HCT116 (cell line): Measurements from ENCODE around the gene RCAN3. TPM values are rescaled to one million over a fixed set of nuclear protein-coding genes. Genes with fewer than 3 reads are reported as not detected.
"Not testable (repeated sequence)": the region's sequence is repeated elsewhere in the genome, so short reads cannot be mapped to it uniquely, and the experiment has no call there.

Experiments
- ATAC-seq: fragments of 200-7000 bp; cut with Tn5 transposase; 2 replicates; pipeline ENCODE4 v1.9.1; 2020; ENCODE audit warnings: mild to moderate bottlenecking, moderate library complexity
- BruUV-seq: library from RNA; stranded (reverse); fragments of 400-500 nt; replicated peaks from 2 replicates; lab custom pipeline; 2021; lab: Mats Ljungman, UMichigan
- CTCF ChIA-PET: fragments of 300-600 bp; sonication (Branson Sonifier 250); formaldehyde crosslinking; loops from one replicate; lab custom pipeline; 2021; ENCODE audit warnings: antibody characterized with exemption; lab: Charles Lee
- POLR2A ChIA-PET: fragments of 300-600, 350-600 bp; sonication (Branson Sonifier 250); formaldehyde crosslinking; loops from one replicate; lab custom pipeline; 2021; ENCODE audit warnings: antibody characterized with exemption; lab: Charles Lee
- RAD21 ChIA-PET, 2 experiments: fragments of 300-600 bp; sonication (Branson Sonifier 250); formaldehyde crosslinking; loops; one replicate each; lab custom pipeline; 2023; ENCODE audit warnings: low total read pairs in 2 of 2; ENCODE audit not compliant: uncharacterized antibody in 2 of 2, unreplicated experiment in 2 of 2, low non-redundant PET in 1 of 2; lab: Charles Lee
- DNase-seq: peaks from one replicate; pipeline ENCODE4 v3.0.0-alpha.2; 2010; ENCODE audit warnings: low read depth, low spot score
- H2AFZ ChIP-seq: fragments of 200-600 bp; shearing (Covaris generic), sonication (generic); 2 replicates; pipeline ENCODE4 v1.6.1; 2017; ENCODE audit warnings: low read depth, mixed run types, mixed read lengths, antibody characterized with exemption, low read length; ENCODE audit not compliant: poor library complexity, severe bottlenecking
- H3K27ac ChIP-seq: 2 replicates; pipeline ENCODE4 v1.5.1; 2012; ENCODE audit warnings: low read depth, low read length
- H3K27me3 ChIP-seq: fragments of 200-600 bp; sonication (generic); 2 replicates; pipeline ENCODE4 v1.6.1; 2016; ENCODE audit warnings: mixed run types, low read length, mixed read lengths; ENCODE audit not compliant: insufficient read depth
- H3K36me3 ChIP-seq, 2 experiments: fragments of 200-500 bp in 1 of 2; fragments of 200-600 bp in 1 of 2; sonication (Bioruptor generic) in 1 of 2; sonication (generic) in 1 of 2; 2 replicates each; pipeline versions ENCODE4 v1.5.1 to v1.6.1; 2014 to 2016; ENCODE audit warnings: low read length in 2 of 2, inconsistent platforms in 1 of 2, mixed read lengths in 1 of 2, mixed run types in 1 of 2; ENCODE audit not compliant: insufficient read depth in 2 of 2, control insufficient read depth in 1 of 2
- H3K4me1 ChIP-seq, 2 experiments: fragments of 200-600 bp in 1 of 2; sonication (generic) in 1 of 2; 2 replicates each; pipeline versions ENCODE4 v1.5.1 to v1.6.1; 2012 to 2017; ENCODE audit warnings: low read length in 2 of 2, inconsistent platforms in 1 of 2, mild to moderate bottlenecking in 1 of 2, mixed read lengths in 1 of 2, mixed run types in 1 of 2, moderate library complexity in 1 of 2; ENCODE audit not compliant: insufficient read depth in 2 of 2, control insufficient read depth in 1 of 2
- H3K4me2 ChIP-seq: fragments of 200-600 bp; sonication (generic); 2 replicates; pipeline ENCODE4 v1.6.1; 2017; ENCODE audit warnings: mixed run types, low read length, mixed read lengths
- H3K4me3 ChIP-seq, 2 experiments: fragments of 200-600 bp in 1 of 2; sonication (generic) in 1 of 2; replicated peaks in 1 of 2; 2 replicates each; pipeline ENCODE4 v1.5.1; 2011 to 2016; ENCODE audit warnings: low read length in 2 of 2, control low read depth in 1 of 2, low read depth in 1 of 2, mild to moderate bottlenecking in 1 of 2, mixed read lengths in 1 of 2, mixed run types in 1 of 2
- H3K79me2 ChIP-seq: fragments of 200-600 bp; sonication (generic); 2 replicates; pipeline ENCODE4 v1.6.1; 2017; ENCODE audit warnings: mild to moderate bottlenecking, mixed run types, low read length, moderate library complexity, mixed read lengths; ENCODE audit not compliant: insufficient read depth
- H3K9ac ChIP-seq: fragments of 200-600 bp; sonication (generic); 2 replicates; pipeline ENCODE4 v1.6.1; 2016; ENCODE audit warnings: low read length, mixed read lengths
- H3K9me2 ChIP-seq: fragments of 200-600 bp; sonication (generic), shearing (Covaris generic); 2 replicates; pipeline ENCODE4 v1.6.1; 2017; ENCODE audit warnings: mixed run types, mild to moderate bottlenecking, moderate library complexity; ENCODE audit not compliant: insufficient read depth
- H3K9me3 ChIP-seq, 2 experiments: fragments of 200-500 bp in 1 of 2; fragments of 200-600 bp in 1 of 2; sonication (Bioruptor generic) in 1 of 2; sonication (generic) in 1 of 2; 2 replicates each; pipeline ENCODE4 v1.6.1; 2014 to 2017; ENCODE audit warnings: low read length in 2 of 2, mixed read lengths in 2 of 2, inconsistent platforms in 1 of 2, low read depth in 1 of 2, mild to moderate bottlenecking in 1 of 2, mixed run types in 1 of 2, moderate library complexity in 1 of 2; ENCODE audit not compliant: control insufficient read depth in 1 of 2, insufficient read depth in 1 of 2
- H4K20me1 ChIP-seq: fragments of 200-600 bp; sonication (generic), shearing (Covaris generic); 2 replicates; pipeline ENCODE4 v1.6.1; 2017; ENCODE audit warnings: mixed run types, mild to moderate bottlenecking, moderate library complexity; ENCODE audit not compliant: insufficient read depth
- CBX3 ChIP-seq: IDR thresholded peaks from 2 replicates; pipeline ENCODE4 v1.6.1; 2012; ENCODE audit warnings: low read depth
- CTCF ChIP-seq, 3 experiments: fragments of 200-600 bp in 1 of 3; sonication (generic) in 1 of 3; IDR thresholded peaks in 2 of 3; conservative IDR thresholded peaks in 1 of 3; 2 replicates each; pipeline ENCODE4 v1.5.1; 2012 to 2017; ENCODE audit warnings: low read depth in 2 of 3, low read length in 2 of 3, antibody characterized with exemption in 1 of 3, borderline replicate concordance in 1 of 3, control low read depth in 1 of 3, mild to moderate bottlenecking in 1 of 3, mixed read lengths in 1 of 3, mixed run types in 1 of 3, moderate library complexity in 1 of 3; ENCODE audit not compliant: insufficient read depth in 1 of 3
- ELF1 ChIP-seq: IDR thresholded peaks from 2 replicates; pipeline ENCODE4 v1.6.1; 2012; ENCODE audit warnings: low read depth, borderline replicate concordance
- EZH2 ChIP-seq: fragments of 200-600 bp; sonication (generic); IDR thresholded peaks from 2 replicates; pipeline ENCODE4 v1.6.1; 2017; ENCODE audit warnings: antibody characterized with exemption, mixed run types
- EZH2phosphoT487 ChIP-seq: fragments of 200-600 bp; IDR thresholded peaks from 2 replicates; pipeline ENCODE4 v1.6.1; 2018; ENCODE audit warnings: antibody characterized with exemption, borderline replicate concordance
- FOSL1 ChIP-seq: IDR thresholded peaks from 2 replicates; pipeline ENCODE4 v1.6.1; 2012; ENCODE audit warnings: low read depth
- JUND ChIP-seq: IDR thresholded peaks from 2 replicates; pipeline ENCODE4 v1.6.1; 2012
- POLR2A ChIP-seq: IDR thresholded peaks from 2 replicates; pipeline ENCODE4 v1.7.0; 2011; ENCODE audit warnings: borderline replicate concordance; ENCODE audit not compliant: insufficient read depth, insufficient read length; ENCODE audit errors: extremely low read depth
- POLR2AphosphoS5 ChIP-seq: IDR thresholded peaks from 2 replicates; pipeline ENCODE4 v1.6.1; 2011; ENCODE audit warnings: mild to moderate bottlenecking, low read depth, low read length, moderate library complexity
- RAD21 ChIP-seq: IDR thresholded peaks from 2 replicates; pipeline ENCODE4 v1.6.1; 2012; ENCODE audit warnings: low read depth, mild to moderate bottlenecking
- SRF ChIP-seq: IDR thresholded peaks from 2 replicates; pipeline ENCODE4 v1.6.1; 2012; ENCODE audit warnings: low read depth
- ZBTB33 ChIP-seq: IDR thresholded peaks from 2 replicates; pipeline ENCODE4 v1.6.1; 2011; ENCODE audit warnings: mild to moderate bottlenecking, low read length, moderate library complexity; ENCODE audit not compliant: insufficient replicate concordance; ENCODE audit errors: extremely low read depth
- ZNF274 ChIP-seq: fragments of 200-500 bp; sonication (Bioruptor generic); IDR thresholded peaks from 2 replicates; pipeline ENCODE4 v1.6.1; 2014; ENCODE audit warnings: mild to moderate bottlenecking, low read depth, low read length, inconsistent platforms
- intact Hi-C: fragments of 100-400 bp; cut with micrococcal nuclease; formaldehyde crosslinking; loops from 2 replicates; pipeline ENCODE4 v1.10.0; 2022
- total RNA-seq: library from RNA; stranded (reverse); gene quantifications from one replicate; pipeline ENCODE4 v1.2.1, GENCODE V29; 2021; ENCODE audit not compliant: unreplicated experiment
- TF ChIP-seq, protein P1 (sequence below): IDR thresholded peaks from 2 replicates; pipeline ENCODE4 v1.6.1; 2012
- TF ChIP-seq, protein P2 (sequence below): IDR thresholded peaks from 2 replicates; pipeline ENCODE4 v1.6.1; 2012

The RCAN3 gene
- total RNA-seq, 1 experiment from 2014 or later = 13.3 TPM

DNA sequence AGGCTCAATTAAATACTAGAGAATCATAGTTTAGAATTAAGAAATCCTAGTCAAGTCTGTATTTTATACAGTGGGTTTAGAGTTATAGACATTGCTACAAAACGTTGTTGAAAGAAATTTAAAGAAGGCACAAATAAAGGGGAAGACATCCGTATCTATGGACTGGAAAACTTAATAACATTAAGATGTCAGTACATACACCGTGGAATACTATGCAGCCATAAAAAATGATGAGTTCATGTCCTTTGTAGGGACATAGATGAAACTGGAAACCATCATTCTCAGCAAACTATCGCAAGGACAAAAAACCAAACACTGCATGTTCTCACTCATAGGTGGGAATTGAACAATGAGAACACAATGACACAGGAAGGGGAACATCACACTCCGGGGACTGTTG lies 17.6 kb downstream of the RCAN3 start:
- POLR2A ChIA-PET, BruUV-seq, H4K20me1 ChIP-seq: not testable (repeated sequence)

GRCh38 chr1:24525606-24526005 lies 23.0 kb downstream of the RCAN3 start:
- H3K4me1 ChIP-seq = no peaks in the 10 kb centered on the region
- ChIA-PET POLR2A (no interaction called here), RAD21 (no interaction called here), CTCF (interaction anchor here (1.0 to 2.3 kb wide), 5 partner anchors 10 to 326 kb away, joined by 3 to 17 read pairs (median 3); no protein-coding TSS in a partner anchor)
- no peaks in the 10 kb centered on the region for H3K79me2 ChIP-seq
- H3K27ac ChIP-seq = no peak overlapping the region
- no peak overlapping the region for H2AFZ ChIP-seq
- no TSS peak for BruUV-seq
- intact Hi-C loops = loop anchor here (10.0 kb wide), 1 partner anchor 111 kb away; the partner anchor contains the start of genes NIPAL3 and STPG1
- H3K4me2 ChIP-seq = no peak overlapping the region
- no peaks in the 10 kb centered on the region for H4K20me1 ChIP-seq
- H3K27me3 ChIP-seq = no peaks in the 10 kb centered on the region
- no peaks in the 10 kb centered on the region for H3K36me3 ChIP-seq
- ATAC-seq (no peak), DNase-seq (no peak)
- no peaks in the 10 kb centered on the region for H3K9me2 ChIP-seq
- TF ChIP-seq FOSL1 = no peak
- no peak for TF ChIP-seq POLR2A
- TF ChIP-seq ZNF274 = no peak
- TF ChIP-seq SRF = no peak
- TF ChIP-seq, protein P1, sequence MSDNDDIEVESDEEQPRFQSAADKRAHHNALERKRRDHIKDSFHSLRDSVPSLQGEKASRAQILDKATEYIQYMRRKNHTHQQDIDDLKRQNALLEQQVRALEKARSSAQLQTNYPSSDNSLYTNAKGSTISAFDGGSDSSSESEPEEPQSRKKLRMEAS = no peak
- no peak for TF ChIP-seq POLR2AphosphoS5
- no peak for TF ChIP-seq JUND
- no peak for TF ChIP-seq ZBTB33
- TF ChIP-seq, protein P2, sequence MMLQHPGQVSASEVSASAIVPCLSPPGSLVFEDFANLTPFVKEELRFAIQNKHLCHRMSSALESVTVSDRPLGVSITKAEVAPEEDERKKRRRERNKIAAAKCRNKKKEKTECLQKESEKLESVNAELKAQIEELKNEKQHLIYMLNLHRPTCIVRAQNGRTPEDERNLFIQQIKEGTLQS = no peak
- no peak for TF ChIP-seq EZH2phosphoT487
- TF ChIP-seq RAD21 = no peak
- no peak for TF ChIP-seq CBX3
- TF ChIP-seq EZH2 = no peak
- no peak for TF ChIP-seq CTCF (IDR thresholded peaks at IDR 0.05 in 2 of 3, conservative IDR thresholded peaks at IDR 0.05 in 1 of 3; ENCODE audit: borderline replicate concordance in 1 of 3, insufficient read depth in 1 of 3, low read depth in 2 of 3, low read length in 2 of 3)
- no peak for TF ChIP-seq ELF1
- H3K9ac ChIP-seq = no peak overlapping the region
- no peak overlapping the region for H3K4me3 ChIP-seq
- H3K9me3 ChIP-seq = no peaks in the 10 kb centered on the region

More for the DNA sequence above, 17.6 kb downstream of the RCAN3 start:
- H3K36me3 ChIP-seq, H3K4me2 ChIP-seq, RAD21 ChIA-PET, H2AFZ ChIP-seq, H3K9ac ChIP-seq, ATAC-seq, CTCF ChIA-PET, H3K4me3 ChIP-seq, H3K9me2 ChIP-seq, H3K9me3 ChIP-seq, H3K27me3 ChIP-seq, DNase-seq, H3K27ac ChIP-seq, H3K79me2 ChIP-seq: not testable (repeated sequence)
- intact Hi-C loops = loop anchor here (10.0 kb wide), 1 partner anchor 105 kb away; the partner anchor contains the start of genes NIPAL3 and STPG1
- H3K4me1 ChIP-seq = peaks cover 12 to 15% of the 10 kb centered on the region in 2 experiments
